Measurements from ENCODE around the gene BARHL2. TPM values are rescaled to one million over a fixed set of nuclear protein-coding genes. Genes with fewer than 3 reads are reported as not detected.
A peak's percentile ranks its signal among the peaks of the same experiment; 100 is the strongest.

Gene BARHL2
- total RNA-seq, 1 donor from 2014 or later, result not detected

DNA sequence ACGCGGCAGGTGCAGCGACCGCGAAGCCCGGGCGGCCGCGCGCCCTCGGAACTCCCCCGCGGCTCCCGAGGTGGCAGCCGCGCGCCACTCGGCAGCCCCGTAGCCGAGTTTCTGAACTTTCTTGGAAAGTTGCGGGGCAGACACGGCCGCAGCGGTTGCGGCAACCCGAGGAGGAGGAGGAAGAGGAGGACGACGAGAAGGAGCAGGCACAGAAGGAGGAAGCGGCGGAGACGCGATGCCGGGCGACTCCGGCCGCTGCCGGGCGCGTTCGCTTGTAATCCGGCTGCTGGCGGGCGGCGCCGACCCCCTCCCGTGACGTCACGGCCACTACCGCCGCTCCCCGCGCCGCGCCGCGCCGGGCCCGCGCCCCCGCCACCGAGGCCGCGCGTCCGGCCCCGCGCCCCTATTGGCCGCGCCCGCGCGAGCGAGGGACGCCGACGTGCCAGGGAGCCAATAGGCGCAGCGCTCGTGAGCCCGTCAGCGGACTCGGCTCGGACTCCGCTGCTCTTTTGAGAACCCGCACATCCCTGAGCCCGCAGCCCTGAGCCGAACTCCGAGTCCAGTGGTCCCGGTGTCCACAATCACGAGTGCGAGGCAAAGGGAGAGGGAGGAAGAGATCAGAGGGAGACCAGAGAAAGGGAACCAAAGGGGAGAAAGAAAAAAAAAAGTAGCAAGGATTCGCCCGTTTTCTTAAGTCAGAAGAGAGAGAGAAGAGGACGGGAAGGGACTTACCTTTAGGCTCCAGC lies 736 bp upstream of the BARHL2 start:
- no peaks in the 10 kb centered on the region for H3K36me3 ChIP-seq (ENCODE audit: control insufficient read depth in 3 of 3, insufficient read depth in 3 of 3, low read length in 3 of 3)
- H3K27ac ChIP-seq (ENCODE audit: low read depth, low read length), result no peak overlapping the region
- H3K9me3 ChIP-seq (ENCODE audit: control insufficient read depth in 3 of 3, low read length in 3 of 3), result peaks cover 0 to 3% (median 0%) of the 10 kb centered on the region in 3 donors
- H3K4me3 ChIP-seq (ENCODE audit: low read length in 3 of 3), result peak overlapping the region; percentile 51 to 56 (median 54)
- no peak overlapping the region for H3K9ac ChIP-seq (ENCODE audit: low read depth in 1 of 3, low read length in 3 of 3)
- peaks cover 89 to 93% (median 92%) of the 10 kb centered on the region in 3 donors for H3K27me3 ChIP-seq (ENCODE audit: control insufficient read depth in 3 of 3, insufficient read depth in 3 of 3, low read length in 3 of 3)
- peaks cover 13 to 19% (median 17%) of the 10 kb centered on the region in 3 donors for H3K4me1 ChIP-seq (ENCODE audit: control insufficient read depth in 3 of 3, insufficient read depth in 3 of 3, low read length in 3 of 3)

DNA sequence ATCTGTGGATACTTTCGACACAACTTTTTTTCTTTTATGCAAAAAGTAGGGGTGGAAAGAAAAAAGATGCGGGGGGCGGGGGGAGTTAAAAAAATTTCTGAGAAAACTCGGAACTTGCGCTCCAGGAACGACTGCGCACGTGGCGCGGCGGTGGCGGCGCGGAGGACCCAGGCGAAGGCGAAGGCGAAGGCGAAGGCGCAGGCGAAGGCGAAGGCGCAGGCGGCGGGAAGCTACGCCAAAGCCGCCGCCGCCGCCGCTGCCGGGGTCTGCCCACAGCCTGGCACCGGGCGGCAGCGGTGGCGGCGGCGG lies 208 bp upstream of the BARHL2 start:
- H3K27me3 ChIP-seq (ENCODE audit: control insufficient read depth in 3 of 3, insufficient read depth in 3 of 3, low read length in 3 of 3), result peaks cover 89 to 93% (median 92%) of the 10 kb centered on the region in 3 donors
- no peak overlapping the region for H3K9ac ChIP-seq (ENCODE audit: low read depth in 1 of 3, low read length in 3 of 3)
- H3K9me3 ChIP-seq (ENCODE audit: control insufficient read depth in 3 of 3, low read length in 3 of 3), result peaks cover 0 to 3% (median 0%) of the 10 kb centered on the region in 3 donors
- no peaks in the 10 kb centered on the region for H3K36me3 ChIP-seq (ENCODE audit: control insufficient read depth in 3 of 3, insufficient read depth in 3 of 3, low read length in 3 of 3)
- no peak overlapping the region for H3K27ac ChIP-seq (ENCODE audit: low read depth, low read length)
- H3K4me3 ChIP-seq (ENCODE audit: low read length in 3 of 3), result no peak overlapping the region
- peaks cover 13 to 19% (median 17%) of the 10 kb centered on the region in 3 donors for H3K4me1 ChIP-seq (ENCODE audit: control insufficient read depth in 3 of 3, insufficient read depth in 3 of 3, low read length in 3 of 3)

DNA sequence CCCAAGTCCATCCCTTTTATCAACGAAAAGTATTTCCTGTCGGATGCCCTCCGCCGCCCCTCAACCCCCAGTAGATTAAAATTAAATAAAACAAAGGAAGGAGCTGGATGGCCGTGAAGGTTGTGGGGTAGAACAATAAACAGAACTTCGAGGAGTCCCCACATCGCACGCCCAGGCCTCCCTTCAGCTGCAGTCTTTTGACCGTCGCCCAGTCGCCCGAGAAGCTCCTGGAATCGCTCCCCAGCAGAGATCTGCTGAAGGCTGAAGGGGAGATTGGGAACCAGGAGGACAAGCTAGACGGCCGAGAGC lies 905 bp downstream of the BARHL2 start:
- Histone ChIP-seq H3K4me3 (ENCODE audit: low read length in 3 of 3) (no peak overlapping the region), H3K4me1 (ENCODE audit: control insufficient read depth in 3 of 3, insufficient read depth in 3 of 3, low read length in 3 of 3) (peaks cover 13 to 19% (median 17%) of the 10 kb centered on the region in 3 donors), H3K27me3 (ENCODE audit: control insufficient read depth in 3 of 3, insufficient read depth in 3 of 3, low read length in 3 of 3) (peaks cover 90 to 92% (median 92%) of the 10 kb centered on the region in 3 donors), H3K9ac (ENCODE audit: low read depth in 1 of 3, low read length in 3 of 3) (no peak overlapping the region), H3K9me3 (ENCODE audit: control insufficient read depth in 3 of 3, low read length in 3 of 3) (peaks cover 0 to 3% (median 0%) of the 10 kb centered on the region in 3 donors), H3K27ac (ENCODE audit: low read depth, low read length) (no peak overlapping the region), H3K36me3 (ENCODE audit: control insufficient read depth in 3 of 3, insufficient read depth in 3 of 3, low read length in 3 of 3) (no peaks in the 10 kb centered on the region)

DNA sequence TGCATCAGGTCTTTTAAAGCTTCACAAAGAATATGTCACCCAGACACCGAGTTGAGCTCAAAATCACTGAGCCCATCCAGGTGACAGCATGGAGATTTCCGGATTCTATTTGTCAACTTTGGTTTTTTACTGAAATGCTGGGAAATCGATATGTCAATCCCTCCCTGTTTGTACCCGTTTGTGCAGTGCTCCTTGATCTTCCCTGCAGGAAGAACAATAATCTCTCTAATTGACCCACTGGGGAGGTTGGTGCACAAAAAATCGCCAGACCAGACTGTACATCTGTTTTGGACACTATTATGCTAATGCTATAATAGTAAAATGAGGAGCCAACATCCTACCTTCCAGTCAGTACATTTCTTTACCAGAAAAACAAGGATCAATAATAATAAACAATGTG lies 1.8 kb downstream of the BARHL2 start:
- Histone ChIP-seq H3K27ac (ENCODE audit: low read depth, low read length) (no peak overlapping the region), H3K4me3 (ENCODE audit: low read length in 3 of 3) (no peak overlapping the region), H3K27me3 (ENCODE audit: control insufficient read depth in 3 of 3, insufficient read depth in 3 of 3, low read length in 3 of 3) (peaks cover 92 to 93% (median 93%) of the 10 kb centered on the region in 3 donors), H3K36me3 (ENCODE audit: control insufficient read depth in 3 of 3, insufficient read depth in 3 of 3, low read length in 3 of 3) (no peaks in the 10 kb centered on the region), H3K4me1 (ENCODE audit: control insufficient read depth in 3 of 3, insufficient read depth in 3 of 3, low read length in 3 of 3) (peaks cover 13 to 22% (median 19%) of the 10 kb centered on the region in 3 donors), H3K9ac (ENCODE audit: low read depth in 1 of 3, low read length in 3 of 3) (no peak overlapping the region), H3K9me3 (ENCODE audit: control insufficient read depth in 3 of 3, low read length in 3 of 3) (no peaks in the 10 kb centered on the region)

- Histone ChIP-seq H3K9me3 (ENCODE audit: control insufficient read depth in 3 of 3, low read length in 3 of 3) (no peaks in the 10 kb centered on the region), H3K4me1 (ENCODE audit: control insufficient read depth in 3 of 3, insufficient read depth in 3 of 3, low read length in 3 of 3) (peaks cover 13 to 22% (median 19%) of the 10 kb centered on the region in 3 donors), H3K4me3 (ENCODE audit: low read length in 3 of 3) (no peak overlapping the region), H3K9ac (ENCODE audit: low read depth in 1 of 3, low read length in 3 of 3) (no peak overlapping the region), H3K27me3 (ENCODE audit: control insufficient read depth in 3 of 3, insufficient read depth in 3 of 3, low read length in 3 of 3) (peaks cover 92 to 93% (median 93%) of the 10 kb centered on the region in 3 donors), H3K36me3 (ENCODE audit: control insufficient read depth in 3 of 3, insufficient read depth in 3 of 3, low read length in 3 of 3) (no peaks in the 10 kb centered on the region), H3K27ac (ENCODE audit: low read depth, low read length) (no peak overlapping the region)
These were observed 2.6 kb downstream of the BARHL2 start for GRCh38 chr1:90714521-90714951.

- H3K36me3 ChIP-seq (ENCODE audit: control insufficient read depth in 3 of 3, insufficient read depth in 3 of 3, low read length in 3 of 3), result no peaks in the 10 kb centered on the region
- H3K27me3 ChIP-seq (ENCODE audit: control insufficient read depth in 3 of 3, insufficient read depth in 3 of 3, low read length in 3 of 3), result peaks cover 88 to 90% (median 89%) of the 10 kb centered on the region in 3 donors
These were observed 3.2 kb downstream of the BARHL2 start for GRCh38 chr1:90713741-90714509.

DNA sequence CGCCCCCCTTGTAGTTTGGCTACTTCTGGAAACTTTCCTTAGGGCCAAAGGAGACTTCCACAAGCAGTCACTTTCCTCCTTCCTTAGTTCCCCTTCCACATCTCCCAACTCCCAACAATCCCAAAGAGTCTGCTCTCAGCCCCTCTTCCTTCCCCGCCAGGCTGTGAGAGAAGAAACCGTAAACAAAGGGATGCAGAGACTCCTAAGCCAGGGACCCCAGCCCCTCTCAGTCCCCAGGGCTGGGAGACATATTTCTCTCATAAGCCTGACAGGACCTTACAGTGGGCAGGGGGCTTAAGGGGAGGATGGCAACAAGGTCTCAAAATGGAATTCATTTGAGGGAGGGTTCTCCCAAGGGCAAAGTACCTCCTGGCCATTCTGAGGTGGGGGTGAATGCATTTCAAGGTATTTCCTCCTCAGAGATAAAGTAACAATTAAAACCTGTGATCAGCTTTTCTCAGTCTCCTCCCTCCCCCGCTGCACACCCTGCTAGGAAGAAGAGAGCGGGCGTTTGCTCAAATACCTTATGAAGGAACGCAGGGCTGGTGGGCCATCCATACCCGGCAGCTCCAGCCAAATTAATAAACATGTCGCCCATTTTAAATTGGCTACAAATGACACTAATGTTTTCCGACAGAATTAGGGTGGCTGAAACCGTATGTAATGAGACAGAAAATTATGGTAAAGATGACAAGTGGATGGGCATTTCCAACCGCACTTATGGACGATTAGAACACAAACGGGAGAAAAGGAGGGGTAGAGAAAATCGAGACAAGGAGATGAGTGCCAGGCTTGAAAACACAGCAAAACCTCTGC lies 4.0 kb downstream of the BARHL2 start:
- peaks cover 85 to 90% (median 88%) of the 10 kb centered on the region in 3 donors for H3K27me3 ChIP-seq (ENCODE audit: control insufficient read depth in 3 of 3, insufficient read depth in 3 of 3, low read length in 3 of 3)
- H3K9ac ChIP-seq (ENCODE audit: low read depth in 1 of 3, low read length in 3 of 3), result no peak overlapping the region
- H3K9me3 ChIP-seq (ENCODE audit: control insufficient read depth in 3 of 3, low read length in 3 of 3), result no peaks in the 10 kb centered on the region
- H3K36me3 ChIP-seq (ENCODE audit: control insufficient read depth in 3 of 3, insufficient read depth in 3 of 3, low read length in 3 of 3), result no peaks in the 10 kb centered on the region
- peaks cover 5 to 14% (median 11%) of the 10 kb centered on the region in 3 donors for H3K4me1 ChIP-seq (ENCODE audit: control insufficient read depth in 3 of 3, insufficient read depth in 3 of 3, low read length in 3 of 3)
- no peak overlapping the region for H3K27ac ChIP-seq (ENCODE audit: low read depth, low read length)
- H3K4me3 ChIP-seq (ENCODE audit: low read length in 3 of 3), result no peak overlapping the region

More at GRCh38 chr1:90713741-90714509, 3.2 kb downstream of the BARHL2 start:
- H3K27ac ChIP-seq (ENCODE audit: low read depth, low read length), result no peak overlapping the region
- no peak overlapping the region for H3K4me3 ChIP-seq (ENCODE audit: low read length in 3 of 3)
- no peaks in the 10 kb centered on the region for H3K9me3 ChIP-seq (ENCODE audit: control insufficient read depth in 3 of 3, low read length in 3 of 3)
- no peak overlapping the region for H3K9ac ChIP-seq (ENCODE audit: low read depth in 1 of 3, low read length in 3 of 3)
- H3K4me1 ChIP-seq (ENCODE audit: control insufficient read depth in 3 of 3, insufficient read depth in 3 of 3, low read length in 3 of 3), result peaks cover 11 to 19% (median 18%) of the 10 kb centered on the region in 3 donors

GRCh38 chr1:90712153-90712856 lies 4.8 kb downstream of the BARHL2 start:
- Histone ChIP-seq H3K4me3 (ENCODE audit: low read length in 3 of 3) (no peak overlapping the region), H3K9me3 (ENCODE audit: control insufficient read depth in 3 of 3, low read length in 3 of 3) (no peaks in the 10 kb centered on the region), H3K27me3 (ENCODE audit: control insufficient read depth in 3 of 3, insufficient read depth in 3 of 3, low read length in 3 of 3) (peaks cover 88 to 92% (median 92%) of the 10 kb centered on the region in 3 donors), H3K27ac (ENCODE audit: low read depth, low read length) (no peak overlapping the region), H3K36me3 (ENCODE audit: control insufficient read depth in 3 of 3, insufficient read depth in 3 of 3, low read length in 3 of 3) (no peaks in the 10 kb centered on the region), H3K9ac (ENCODE audit: low read depth in 1 of 3, low read length in 3 of 3) (no peak overlapping the region), H3K4me1 (ENCODE audit: control insufficient read depth in 3 of 3, insufficient read depth in 3 of 3, low read length in 3 of 3) (peaks cover 5 to 14% (median 10%) of the 10 kb centered on the region in 3 donors)

GRCh38 chr1:90711696-90712095 lies 5.4 kb downstream of the BARHL2 start:
- Histone ChIP-seq H3K9me3 (ENCODE audit: control insufficient read depth in 3 of 3, low read length in 3 of 3) (no peaks in the 10 kb centered on the region), H3K27me3 (ENCODE audit: control insufficient read depth in 3 of 3, insufficient read depth in 3 of 3, low read length in 3 of 3) (peaks cover 89 to 93% (median 92%) of the 10 kb centered on the region in 3 donors), H3K36me3 (ENCODE audit: control insufficient read depth in 3 of 3, insufficient read depth in 3 of 3, low read length in 3 of 3) (no peaks in the 10 kb centered on the region), H3K9ac (ENCODE audit: low read depth in 1 of 3, low read length in 3 of 3) (no peak overlapping the region), H3K4me3 (ENCODE audit: low read length in 3 of 3) (no peak overlapping the region), H3K4me1 (ENCODE audit: control insufficient read depth in 3 of 3, insufficient read depth in 3 of 3, low read length in 3 of 3) (peaks cover 11 to 16% (median 11%) of the 10 kb centered on the region in 3 donors), H3K27ac (ENCODE audit: low read depth, low read length) (no peak overlapping the region)

All from skeletal muscle tissue (tissue), 4 donors.